Natural killer cell (primary cell): ENCODE measurements around the gene CPSF2. TPM values are rescaled to one million over a fixed set of nuclear protein-coding genes. Genes with fewer than 3 reads are reported as not detected.

ENCODE experiments used
- ATAC-seq, 3 donors: fragments of 150-1000 bp in 2 of 3; fragments of 200-7000 bp in 1 of 3; cut with Tn5 transposase; 1 replicate in 1 of 3; 2 replicates in 2 of 3; pipeline ENCODE4 v1.10.0; 2021; ENCODE audit warnings: mild to moderate bottlenecking in 2 of 3, moderate library complexity in 2 of 3
- DNase-seq, 2 donors: peaks; one replicate each; pipeline versions ENCODE4 v3.0.0 to v3.0.0-alpha.2; 2013 to 2021; ENCODE audit warnings: mixed read lengths in 1 of 2
- H3K27ac ChIP-seq: one replicate; pipeline ENCODE4 v1.5.1; 2013; ENCODE audit warnings: mild to moderate bottlenecking, low read length
- H3K27me3 ChIP-seq: one replicate; pipeline ENCODE4 v1.6.1; 2013; ENCODE audit warnings: low read length; ENCODE audit not compliant: control insufficient read depth, insufficient read depth
- H3K36me3 ChIP-seq: one replicate; pipeline ENCODE4 v1.6.1; 2013; ENCODE audit warnings: low read length; ENCODE audit not compliant: control insufficient read depth, insufficient read depth
- H3K4me1 ChIP-seq: one replicate; pipeline ENCODE4 v1.6.1; 2013; ENCODE audit warnings: low read length; ENCODE audit not compliant: control insufficient read depth, insufficient read depth
- H3K4me3 ChIP-seq: one replicate; pipeline ENCODE4 v1.5.1; 2013; ENCODE audit warnings: low read length
- H3K9me3 ChIP-seq: one replicate; pipeline ENCODE4 v1.6.1; 2013; ENCODE audit warnings: low read length; ENCODE audit not compliant: control insufficient read depth, insufficient read depth
- H3K27ac Mint-ChIP-seq, 2 donors: one replicate each; pipeline ENCODE4 v1.8.0; 2022; ENCODE audit warnings: mild to moderate bottlenecking in 2 of 2, mixed read lengths in 2 of 2, moderate library complexity in 1 of 2
- H3K27me3 Mint-ChIP-seq, 2 donors: one replicate each; pipeline ENCODE4 v1.8.0; 2022; ENCODE audit warnings: low read depth in 2 of 2, mixed read lengths in 2 of 2
- H3K36me3 Mint-ChIP-seq: one replicate; pipeline ENCODE4 v1.8.0; 2022; ENCODE audit warnings: mixed read lengths
- H3K4me1 Mint-ChIP-seq, 2 donors: one replicate each; pipeline ENCODE4 v1.8.0; 2022; ENCODE audit warnings: mixed read lengths in 2 of 2
- H3K4me3 Mint-ChIP-seq: one replicate; pipeline ENCODE4 v1.8.0; 2022; ENCODE audit warnings: mild to moderate bottlenecking, moderate library complexity, mixed read lengths
- H3K9me3 Mint-ChIP-seq, 2 donors: one replicate each; pipeline ENCODE4 v1.8.0; 2022; ENCODE audit warnings: mixed read lengths in 2 of 2
- WGBS: methylation state at CpG from one replicate; pipeline ENCODE4 v1.1.7; 2013; ENCODE audit warnings: missing lambda C conversion rate; ENCODE audit not compliant: insufficient coverage; 5-methylcytosine and 5-hydroxymethylcytosine counted together
- intact Hi-C: fragments of 100-400 bp; cut with micrococcal nuclease; formaldehyde crosslinking; loops from one replicate; pipeline ENCODE4 v1.14.2; 2022
- total RNA-seq, 4 donors: library from RNA; stranded (reverse); fragments of 120-200 nt in 1 of 4; gene quantifications; one replicate each; pipeline versions ENCODE4 v1.2.3 to v1.2.4, GENCODE V29; 2013 to 2022
- TF ChIP-seq, protein P1 (sequence below): fragments of 200-600 bp; IDR thresholded peaks from one replicate; pipeline ENCODE4 v1.8.0; 2022; ENCODE audit warnings: antibody characterized with exemption

Gene CPSF2
- total RNA-seq, 3 donors from 2014 or later (not counting 1 experiment from before 2014, with no cell fraction given), result 24.2 to 39.8 (median 28.6) TPM

DNA sequence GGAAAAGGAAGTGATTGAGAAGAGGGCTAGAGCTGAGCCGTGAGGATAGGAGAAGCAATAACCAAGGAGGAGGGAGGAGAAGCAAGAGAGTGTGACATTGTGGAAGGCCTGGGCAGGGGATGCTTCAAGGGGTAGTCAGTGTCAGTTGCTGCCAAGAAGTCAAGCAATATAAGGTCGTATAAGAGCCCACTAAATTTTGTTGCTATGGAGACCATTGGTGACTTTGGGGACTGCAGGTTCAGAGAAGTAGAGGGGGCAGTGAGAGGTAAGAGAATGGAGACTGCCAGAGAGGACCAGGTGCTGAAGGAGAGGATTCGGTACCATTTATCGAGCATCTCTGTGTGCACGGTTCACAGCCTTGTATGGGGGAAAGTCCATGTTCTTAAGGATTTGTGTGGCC is 12.3 kb upstream of the CPSF2 start:
- 90% methylated on average over 5 of the region's 5 CpGs for WGBS
- H3K4me3 ChIP-seq, result no peak overlapping the region
- no peaks in the 10 kb centered on the region for H3K9me3 ChIP-seq
- H3K27me3 ChIP-seq, result no peaks in the 10 kb centered on the region
- ATAC-seq (no peak), DNase-seq (no peak)
- TF ChIP-seq, protein P1, sequence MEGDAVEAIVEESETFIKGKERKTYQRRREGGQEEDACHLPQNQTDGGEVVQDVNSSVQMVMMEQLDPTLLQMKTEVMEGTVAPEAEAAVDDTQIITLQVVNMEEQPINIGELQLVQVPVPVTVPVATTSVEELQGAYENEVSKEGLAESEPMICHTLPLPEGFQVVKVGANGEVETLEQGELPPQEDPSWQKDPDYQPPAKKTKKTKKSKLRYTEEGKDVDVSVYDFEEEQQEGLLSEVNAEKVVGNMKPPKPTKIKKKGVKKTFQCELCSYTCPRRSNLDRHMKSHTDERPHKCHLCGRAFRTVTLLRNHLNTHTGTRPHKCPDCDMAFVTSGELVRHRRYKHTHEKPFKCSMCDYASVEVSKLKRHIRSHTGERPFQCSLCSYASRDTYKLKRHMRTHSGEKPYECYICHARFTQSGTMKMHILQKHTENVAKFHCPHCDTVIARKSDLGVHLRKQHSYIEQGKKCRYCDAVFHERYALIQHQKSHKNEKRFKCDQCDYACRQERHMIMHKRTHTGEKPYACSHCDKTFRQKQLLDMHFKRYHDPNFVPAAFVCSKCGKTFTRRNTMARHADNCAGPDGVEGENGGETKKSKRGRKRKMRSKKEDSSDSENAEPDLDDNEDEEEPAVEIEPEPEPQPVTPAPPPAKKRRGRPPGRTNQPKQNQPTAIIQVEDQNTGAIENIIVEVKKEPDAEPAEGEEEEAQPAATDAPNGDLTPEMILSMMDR, result no peak
- peaks cover 13 to 16% of the 10 kb centered on the region in 2 donors for H3K4me1 Mint-ChIP-seq
- intact Hi-C loops, result loop anchor here (10.0 kb wide), 1 partner anchor 455 kb away; no protein-coding TSS in a partner anchor
- H3K27ac Mint-ChIP-seq, result no peak overlapping the region
- no peak overlapping the region for H3K4me3 Mint-ChIP-seq
- H3K4me1 ChIP-seq, result peaks cover 17% of the 10 kb centered on the region
- no peaks in the 10 kb centered on the region for H3K9me3 Mint-ChIP-seq
- no peaks in the 10 kb centered on the region for H3K27me3 Mint-ChIP-seq
- no peak overlapping the region for H3K27ac ChIP-seq
- H3K36me3 Mint-ChIP-seq, result no peaks in the 10 kb centered on the region
- no peaks in the 10 kb centered on the region for H3K36me3 ChIP-seq

DNA sequence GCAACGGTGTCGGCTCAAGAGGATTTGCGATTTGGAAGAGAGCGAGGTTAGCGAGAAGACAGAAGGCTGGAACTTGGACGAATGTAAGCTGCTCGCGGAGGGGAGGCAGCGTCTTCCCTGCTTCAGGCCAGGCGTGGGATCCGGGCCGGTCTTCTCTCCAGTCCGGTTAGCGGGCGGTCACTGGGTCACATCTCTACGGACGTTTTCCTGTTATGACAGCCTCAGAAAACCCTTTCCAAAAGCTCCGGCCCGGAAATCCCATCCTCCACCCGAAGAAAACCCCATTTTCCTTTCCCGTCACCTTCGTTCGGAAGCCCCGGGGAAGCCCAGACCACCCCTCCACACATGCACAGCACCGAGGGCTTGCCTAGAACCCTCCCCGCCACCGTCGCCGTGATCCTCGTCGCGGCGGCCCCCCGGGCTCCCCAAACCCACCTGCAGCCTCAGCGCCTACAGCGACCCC is 531 bp upstream of the CPSF2 start:
- no peaks in the 10 kb centered on the region for H3K9me3 ChIP-seq
- WGBS, result under 1% methylated on average over 36 of the region's 36 CpGs
- no peak for DNase-seq

DNA sequence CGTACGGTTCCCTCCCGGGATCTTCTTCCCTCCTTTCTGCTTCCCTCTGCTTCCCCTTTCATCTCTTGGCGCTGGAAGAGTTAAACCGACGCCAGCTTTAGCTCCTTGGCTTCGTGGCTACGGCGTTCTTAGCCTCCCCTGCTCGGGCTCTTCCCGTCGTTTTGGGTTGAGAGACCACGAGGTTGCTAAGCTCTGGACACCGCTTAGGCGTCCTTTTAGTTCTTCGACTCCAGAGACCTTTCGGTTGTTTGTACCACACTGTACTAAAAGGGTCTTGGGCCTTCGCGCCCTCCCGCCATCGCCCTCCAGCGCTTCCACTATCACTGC is 545 bp downstream of the CPSF2 start:
- no peaks in the 10 kb centered on the region for H3K9me3 ChIP-seq
- peak overlapping the region; percentile 94 for H3K4me3 ChIP-seq
- no peak for DNase-seq
- intact Hi-C loops, result no loop called here
- H3K36me3 ChIP-seq, result peaks cover 12% of the 10 kb centered on the region
- no peaks in the 10 kb centered on the region for H3K27me3 ChIP-seq
- H3K4me3 Mint-ChIP-seq, result peak overlapping the region; percentile 100
- peaks cover 5% of the 10 kb centered on the region for H3K36me3 Mint-ChIP-seq
- H3K27me3 Mint-ChIP-seq, result no peaks in the 10 kb centered on the region
- H3K27ac ChIP-seq, result peak overlapping the region; percentile 94
- TF ChIP-seq, protein P1, result no peak
- no peaks in the 10 kb centered on the region for H3K9me3 Mint-ChIP-seq
- peak overlapping the region; percentile 97 to 99 for H3K27ac Mint-ChIP-seq
- ATAC-seq, result peak in 1 of 3 donors; percentile 5
- peaks cover 36 to 45% of the 10 kb centered on the region in 2 donors for H3K4me1 Mint-ChIP-seq
- under 1% methylated on average over 22 of the region's 22 CpGs for WGBS
- H3K4me1 ChIP-seq, result peaks cover 23% of the 10 kb centered on the region

More for the DNA sequence above, 531 bp upstream of the CPSF2 start:
- Mint-ChIP-seq H3K4me3 (peak overlapping the region; percentile 100), H3K27ac (peak overlapping the region; percentile 97 to 99), H3K4me1 (peaks cover 30 to 39% of the 10 kb centered on the region in 2 donors), H3K9me3 (no peaks in the 10 kb centered on the region), H3K27me3 (no peaks in the 10 kb centered on the region), H3K36me3 (no peaks in the 10 kb centered on the region)
- H3K27me3 ChIP-seq, result no peaks in the 10 kb centered on the region
- intact Hi-C loops, result loop anchor here (1.0 to 2.0 kb wide), 2 partner anchors 14 to 81 kb away; partner anchors contain the start of genes ATXN3 and TRIP11
- H3K27ac ChIP-seq, result peak overlapping the region; percentile 94
- peak overlapping the region; percentile 94 for H3K4me3 ChIP-seq
- TF ChIP-seq, protein P1, result no peak
- H3K4me1 ChIP-seq, result peaks cover 23% of the 10 kb centered on the region
- peaks cover 6% of the 10 kb centered on the region for H3K36me3 ChIP-seq
- peak; percentile 17 to 35 (median 20) for ATAC-seq

DNA sequence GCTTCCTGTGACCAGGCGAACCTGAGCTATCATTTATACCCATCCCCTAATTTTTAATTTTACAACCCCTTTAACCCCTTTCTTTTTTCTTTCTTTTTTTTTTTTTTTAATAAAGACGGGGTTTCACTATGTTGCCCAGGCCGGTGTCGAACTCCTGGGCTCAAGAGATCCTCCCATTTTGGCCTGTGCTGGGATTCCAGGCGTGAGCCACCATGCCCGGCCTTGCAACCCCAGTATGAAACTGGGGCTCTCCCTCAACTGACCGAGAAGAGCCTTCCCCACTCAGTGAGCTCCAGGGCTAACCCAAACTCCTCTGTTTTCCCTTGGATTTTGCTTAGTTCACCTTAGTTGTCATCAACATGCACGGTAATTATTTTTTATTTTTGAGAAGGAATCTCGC is 992 bp downstream of the CPSF2 start:
- TF ChIP-seq, protein P1, result no peak
- Mint-ChIP-seq H3K27ac (peak overlapping the region; percentile 97 to 99), H3K9me3 (no peaks in the 10 kb centered on the region), H3K27me3 (no peaks in the 10 kb centered on the region), H3K4me3 (peak overlapping the region; percentile 100), H3K36me3 (peaks cover 9% of the 10 kb centered on the region), H3K4me1 (peaks cover 40 to 50% of the 10 kb centered on the region in 2 donors)
- Histone ChIP-seq H3K9me3 (no peaks in the 10 kb centered on the region), H3K27me3 (no peaks in the 10 kb centered on the region), H3K4me1 (peaks cover 23% of the 10 kb centered on the region), H3K36me3 (peaks cover 15% of the 10 kb centered on the region), H3K27ac (peak overlapping the region; percentile 94), H3K4me3 (peak overlapping the region; percentile 94)
- DNase-seq (no peak), ATAC-seq (no peak)
- 60% methylated on average over 9 of the region's 9 CpGs for WGBS
- intact Hi-C loops, result no loop called here
